Testis (tissue), 2 donors: Measurements from ENCODE around the gene NUP160.
"Not testable (repeated sequence)": the region's sequence is repeated elsewhere in the genome, so short reads cannot be mapped to it uniquely, and the experiment has no call there.

ENCODE experiments used
- CTCF ChIP-seq, 3 experiments: fragments of 450-650 bp in 2 of 3; fragments of 200-600 bp in 1 of 3; sonication (generic) in 1 of 3; IDR thresholded peaks; one replicate each; pipeline ENCODE4 v1.5.1; 2016 to 2019; ENCODE audit warnings: antibody characterized with exemption in 3 of 3, mild to moderate bottlenecking in 2 of 3, moderate library complexity in 1 of 3
- POLR2A ChIP-seq: fragments of 450-650 bp; IDR thresholded peaks from one replicate; pipeline ENCODE4 v1.6.1; 2017; ENCODE audit warnings: antibody characterized with exemption, mild to moderate bottlenecking, moderate library complexity

DNA sequence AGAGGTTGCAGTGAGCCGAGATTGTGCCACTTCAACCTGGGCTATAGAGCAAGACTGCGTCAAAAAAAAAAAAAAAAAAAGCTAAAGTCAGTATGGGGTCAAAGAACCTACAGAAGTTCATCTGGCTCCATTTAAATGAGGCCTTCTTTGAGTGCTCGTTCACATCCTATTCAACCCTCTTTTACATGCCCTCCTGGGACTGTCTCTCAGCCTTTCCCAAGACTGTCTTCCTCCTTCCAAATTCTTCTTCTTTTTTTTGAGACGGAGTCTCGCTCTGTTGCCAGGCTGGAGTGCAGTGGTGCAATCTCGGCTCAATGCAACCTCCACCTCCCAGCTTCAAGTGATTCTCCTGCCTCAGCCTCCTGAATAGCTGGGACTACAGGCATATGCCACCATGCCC, 18.7 kb upstream of the NUP160 start:
- TF ChIP-seq CTCF (IDR thresholded peaks at IDR 0.05); POLR2A: not testable (repeated sequence)
